NCI-H345 treated with DMSO at 0.1 percent for 48 hours (cell line): ENCODE results near the gene MYO15B.

Source experiments
- DNase-seq: peaks from one replicate; lab custom pipeline; 2025; ENCODE audit not compliant: unreplicated experiment; lab: John Stamatoyannopoulos, UW

Gene MYO15B

DNA sequence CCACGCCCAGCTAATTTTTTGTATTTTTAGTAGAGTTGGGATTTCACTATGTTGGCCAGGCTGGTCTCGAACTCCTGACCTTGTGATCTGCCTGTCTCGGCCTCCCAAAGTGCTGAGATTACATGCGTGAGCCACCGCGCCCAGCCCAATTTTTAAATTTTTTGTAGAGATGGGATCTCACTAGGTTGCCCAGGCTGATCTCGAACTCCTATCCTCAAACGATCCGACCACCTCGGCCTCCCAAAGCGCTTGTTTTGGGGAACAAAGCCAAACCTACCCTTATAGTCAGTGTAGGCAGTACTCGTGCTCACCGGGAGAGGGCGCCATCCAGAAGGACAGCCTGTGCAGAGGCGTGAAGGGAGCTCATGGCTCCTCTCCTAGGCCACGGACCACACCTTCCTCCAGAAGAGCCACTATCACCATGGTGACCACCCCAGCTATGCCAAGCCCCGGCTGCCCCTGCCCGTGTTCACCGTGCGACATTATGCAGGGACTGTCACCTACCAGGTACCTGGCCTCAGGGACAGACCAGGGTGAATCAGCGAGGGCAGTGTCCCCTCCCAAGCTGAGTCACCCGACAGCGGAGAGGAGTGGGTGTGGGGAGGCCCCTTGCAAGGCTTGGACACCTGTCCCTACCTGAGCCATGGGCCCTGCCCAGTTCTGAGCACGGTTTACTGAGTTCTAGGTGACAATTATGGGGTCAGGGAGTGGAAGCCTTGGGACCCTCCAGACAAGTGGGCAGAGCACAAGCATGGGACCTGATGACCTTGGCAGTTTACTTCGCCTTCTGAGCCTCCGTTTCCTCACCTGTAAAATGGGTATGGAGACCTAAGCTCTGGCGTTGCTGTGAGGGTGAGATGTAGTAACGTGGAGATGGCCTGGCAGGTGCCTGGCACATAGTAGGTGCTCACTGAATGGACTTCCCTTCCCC, 13.7 kb downstream of the MYO15B start:
- no peak for DNase-seq

DNA sequence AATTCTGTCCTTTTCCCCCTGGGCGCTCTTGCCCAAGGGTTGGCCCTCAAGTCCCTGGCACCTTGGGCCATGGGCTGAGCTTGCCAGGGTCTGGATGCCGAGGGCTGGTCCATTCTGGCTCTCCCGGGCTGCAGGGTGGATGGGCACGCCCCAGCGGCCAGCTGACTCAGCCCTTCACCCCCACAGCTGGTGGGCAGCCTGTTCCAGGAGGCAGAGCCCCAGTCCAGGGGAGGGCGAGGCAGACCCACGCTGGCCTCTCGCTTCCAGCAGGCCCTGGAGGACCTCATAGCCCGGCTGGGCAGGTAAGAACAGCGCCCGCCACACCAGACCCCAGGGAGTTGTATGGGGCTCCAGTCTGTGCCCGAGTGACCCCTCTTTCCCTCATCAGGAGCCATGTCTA, 15.0 kb downstream of the MYO15B start:
- DNase-seq, result no peak

GRCh38 chr17:75603123-75603522, 15.5 kb downstream of the MYO15B start:
- DNase-seq, result no peak

DNA sequence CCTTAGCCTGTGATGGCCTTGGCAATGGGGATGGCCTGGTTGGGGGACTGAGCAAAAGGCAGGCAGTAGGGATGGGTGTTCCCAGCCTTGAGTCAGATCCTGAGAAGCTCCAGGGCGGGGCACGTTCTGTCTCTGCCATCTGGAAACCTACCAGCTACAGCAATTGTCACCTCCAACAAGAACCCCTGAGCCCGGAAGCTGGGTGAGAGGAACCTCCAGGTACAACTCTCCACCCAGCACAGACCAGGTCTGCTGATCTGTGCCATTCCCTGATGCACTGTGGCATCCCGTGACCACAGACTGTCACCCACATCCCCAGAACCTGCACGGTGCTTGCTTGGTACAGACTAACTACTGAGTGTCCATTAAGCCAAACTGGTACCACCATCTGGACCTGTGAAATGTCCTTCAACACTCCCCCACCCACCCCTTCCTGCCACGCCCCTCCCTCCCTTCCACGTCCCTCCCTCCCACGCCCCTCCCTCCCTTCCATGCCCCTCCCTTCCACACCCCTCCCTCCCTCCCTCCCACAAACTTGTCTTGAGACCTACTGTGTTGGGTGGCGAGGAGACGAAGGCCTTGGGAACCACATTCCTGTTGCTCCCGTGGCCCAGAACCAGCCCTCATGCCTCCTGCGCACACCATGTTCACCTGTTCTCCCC, 16.6 kb downstream of the MYO15B start:
- no peak for DNase-seq

GRCh38 chr17:75605790-75606189, 18.2 kb downstream of the MYO15B start:
- no peak for DNase-seq

- DNase-seq, result no peak
These were observed 19.5 kb downstream of the MYO15B start for GRCh38 chr17:75607086-75607485.

DNA sequence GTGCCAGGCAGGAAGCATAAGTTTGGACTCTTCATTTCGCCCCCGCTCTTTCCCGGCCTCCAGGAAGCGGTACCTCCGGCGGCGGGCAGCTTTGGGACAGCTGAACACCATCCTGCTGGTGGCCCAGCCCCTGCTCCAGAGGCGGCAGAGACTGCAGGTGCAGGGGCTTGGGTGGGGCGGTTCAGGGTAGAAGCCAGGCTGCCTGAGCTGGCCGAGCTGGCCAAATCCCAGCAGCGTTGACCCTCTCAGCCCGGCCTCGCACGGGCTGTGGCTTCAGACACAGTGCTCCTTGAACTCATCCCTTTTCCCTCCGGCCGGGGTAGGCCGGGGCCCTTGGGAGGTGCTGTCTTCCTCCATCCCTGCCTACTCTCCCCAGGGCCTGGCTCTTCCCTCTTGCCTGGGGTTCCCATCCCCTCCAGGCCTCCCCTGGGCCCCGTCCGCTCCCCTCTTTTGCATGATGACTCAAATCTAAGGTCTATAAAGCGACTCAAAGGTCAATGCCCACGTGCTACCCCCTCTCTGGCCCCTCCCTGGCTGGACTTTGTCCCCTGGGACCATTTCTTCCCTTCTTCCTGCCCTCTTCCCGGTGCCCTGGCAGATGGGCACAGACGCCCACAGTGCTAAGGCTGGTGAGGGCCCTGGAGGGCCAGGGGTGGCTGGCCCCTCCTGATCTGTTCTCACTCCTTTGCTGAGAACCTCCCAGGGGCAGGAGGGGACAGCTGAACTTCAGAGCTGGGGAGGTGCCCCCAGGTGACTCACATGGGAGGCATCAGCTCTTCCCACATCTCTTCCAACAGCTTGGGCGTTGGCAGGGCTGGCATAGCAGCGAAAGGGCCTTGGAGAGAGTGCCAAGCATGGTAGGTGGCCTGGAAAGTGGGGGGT, 22.7 kb downstream of the MYO15B start:
- DNase-seq, result no peak

- no peak for DNase-seq
These were observed 24.3 kb downstream of the MYO15B start for GRCh38 chr17:75611851-75612429.

DNA sequence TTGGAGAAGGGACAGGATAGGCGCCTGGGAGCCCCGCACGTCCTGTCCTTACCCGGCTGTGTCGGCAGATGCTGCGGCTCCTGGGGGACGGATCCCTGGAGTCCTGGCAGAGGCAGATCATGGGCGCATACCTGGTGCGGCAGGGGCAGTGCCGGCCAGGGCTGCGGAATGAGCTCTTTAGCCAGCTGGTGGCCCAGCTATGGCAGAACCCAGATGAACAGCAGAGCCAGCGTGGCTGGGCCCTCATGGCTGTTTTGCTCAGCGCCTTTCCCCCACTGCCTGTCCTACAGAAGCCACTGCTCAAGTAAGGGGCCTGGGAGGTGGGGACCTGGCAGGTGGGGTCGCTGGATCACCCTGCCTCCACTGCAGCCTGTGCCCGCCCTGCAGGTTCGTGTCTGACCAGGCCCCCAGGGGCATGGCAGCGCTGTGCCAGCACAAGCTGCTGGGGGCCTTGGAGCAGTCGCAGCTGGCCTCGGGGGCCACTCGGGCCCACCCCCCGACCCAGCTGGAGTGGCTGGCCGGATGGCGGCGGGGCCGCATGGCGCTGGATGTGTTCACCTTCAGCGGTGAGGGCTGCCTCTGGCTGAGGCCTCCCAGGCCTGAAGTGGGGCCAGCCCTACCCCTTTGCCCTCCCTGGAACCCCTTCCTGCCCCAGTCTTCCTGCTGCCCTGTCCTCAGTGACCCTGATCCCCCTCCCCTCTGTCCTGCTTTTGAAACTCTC, 25.5 kb downstream of the MYO15B start:
- DNase-seq, result no peak

- DNase-seq, result no peak
These were observed 26.4 kb downstream of the MYO15B start for GRCh38 chr17:75614006-75614405.

- no peak for DNase-seq
These were observed 27.1 kb downstream of the MYO15B start for GRCh38 chr17:75614556-75615270.

- no peak for DNase-seq
These were observed 27.7 kb downstream of the MYO15B start for GRCh38 chr17:75615301-75615700.

- DNase-seq, result no peak
These were observed 29.0 kb downstream of the MYO15B start for GRCh38 chr17:75616521-75617122.

DNA sequence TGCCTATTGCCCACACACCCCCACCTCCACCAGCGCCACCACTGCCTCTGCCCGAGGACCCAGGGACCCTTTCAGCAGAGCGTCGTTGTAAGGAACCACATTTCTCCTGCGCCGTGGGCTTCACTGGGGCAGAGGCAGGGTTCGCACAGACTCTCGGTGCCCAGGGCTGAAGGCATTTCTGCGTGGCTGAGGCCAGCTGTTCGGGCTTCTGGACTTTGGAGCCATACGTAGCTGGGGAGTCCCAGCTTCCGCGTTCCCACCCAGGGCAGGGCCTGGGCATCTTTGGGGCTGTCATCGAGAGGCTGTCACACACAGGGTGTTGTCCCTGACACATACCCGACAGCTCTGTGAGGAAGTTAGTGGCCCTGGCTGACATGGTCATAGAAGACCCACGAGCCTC, 29.6 kb downstream of the MYO15B start:
- DNase-seq, result no peak

GRCh38 chr17:75617675-75618074, 30.1 kb downstream of the MYO15B start:
- DNase-seq, result no peak

DNA sequence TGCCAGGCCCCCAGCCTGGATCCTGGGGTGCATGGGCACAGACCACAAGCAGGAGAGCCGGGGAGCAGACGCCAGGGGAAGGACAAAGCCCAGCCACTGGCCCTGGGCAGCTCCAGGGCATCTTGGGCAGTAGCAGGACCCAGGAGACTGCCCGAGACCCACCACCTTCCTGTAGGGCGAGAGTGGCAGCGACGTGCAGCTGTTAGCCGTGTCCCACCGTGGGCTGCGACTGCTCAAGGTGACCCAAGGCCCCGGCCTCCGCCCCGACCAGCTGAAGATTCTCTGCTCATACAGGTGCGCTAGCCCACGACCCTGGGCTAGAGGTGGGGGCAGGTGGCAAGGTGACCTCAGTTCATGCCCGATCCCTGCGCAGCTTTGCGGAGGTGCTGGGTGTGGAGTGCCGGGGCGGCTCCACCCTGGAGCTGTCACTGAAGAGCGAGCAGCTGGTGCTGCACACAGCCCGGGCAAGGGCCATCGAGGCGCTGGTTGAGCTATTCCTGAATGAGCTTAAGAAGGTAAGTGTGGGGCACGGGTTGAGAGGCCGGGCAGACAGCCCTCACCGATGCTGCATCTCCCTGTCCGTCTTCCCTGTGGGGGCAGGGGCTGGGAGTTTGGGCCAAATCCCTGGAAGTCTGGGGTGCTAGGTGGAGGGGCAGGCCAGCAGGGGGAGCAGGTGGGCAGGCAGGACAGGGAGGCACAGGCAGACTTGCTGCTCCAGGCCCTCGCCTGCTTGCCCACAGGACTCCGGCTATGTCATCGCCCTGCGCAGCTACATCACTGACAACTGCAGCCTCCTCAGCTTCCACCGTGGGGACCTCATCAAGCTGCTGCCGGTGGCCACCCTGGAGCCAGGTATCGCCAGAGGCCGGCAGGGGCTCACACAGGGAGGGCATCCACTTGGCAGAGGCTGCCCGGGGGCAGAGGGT, 32.2 kb downstream of the MYO15B start:
- no peak for DNase-seq

GRCh38 chr17:75621489-75621888, 33.9 kb downstream of the MYO15B start:
- DNase-seq, result no peak

GRCh38 chr17:75622076-75622475, 34.5 kb downstream of the MYO15B start:
- no peak for DNase-seq
